ENCODE measurements around the gene MAG.

Gene MAG

GRCh38 chr19:35267353-35267817 is 24.6 kb upstream of the MAG start (continued):
- TF ChIP-seq ZBTB8A (tag by site-specific recombination; IDR thresholded peaks at IDR 0.05) (no peak; the same call in 1 of the 2 replicates), ZNF211 (tag by site-specific recombination; IDR thresholded peaks at IDR 0.05; ENCODE audit: low read depth) (no peak), RBAK (tag by site-specific recombination; IDR thresholded peaks at IDR 0.05) (no peak), ZNF488 (tag by site-specific recombination; IDR thresholded peaks at IDR 0.05) (no peak), ZBTB10 (tag by site-specific recombination; IDR thresholded peaks at IDR 0.05) (peak; percentile 51; the same call in 1 of the 2 replicates), ZNF169 (tag by site-specific recombination; IDR thresholded peaks at IDR 0.05) (peak; percentile 48; the same call in 1 of the 2 replicates), ZNF175 (tag by site-specific recombination; IDR thresholded peaks at IDR 0.05) (no peak), ZNF621 (tag by site-specific recombination; IDR thresholded peaks at IDR 0.05) (no peak), ZNF549 (tag by site-specific recombination; IDR thresholded peaks at IDR 0.05) (no peak), ZNF10 (tag by site-specific recombination; IDR thresholded peaks at IDR 0.05) (peak; percentile 48; the same call in 1 of the 2 replicates), ZNF423 (tag by site-specific recombination; IDR thresholded peaks at IDR 0.05) (no peak), ZNF544 (tag by site-specific recombination; IDR thresholded peaks at IDR 0.05) (no peak), ZNF580 (tag by site-specific recombination; IDR thresholded peaks at IDR 0.05) (no peak), WT1 (tag by site-specific recombination; IDR thresholded peaks at IDR 0.05) (peak; percentile 34), ZBTB17 (tag by site-specific recombination; IDR thresholded peaks at IDR 0.05) (0 out of 2 replicates have a peak, but pooled peaks have one; percentile 47), ZNF362 (tag by site-specific recombination; IDR thresholded peaks at IDR 0.05) (no peak), GLIS2 (tag by site-specific recombination; IDR thresholded peaks at IDR 0.05) (peak; percentile 98), ZFHX2 (tag by site-specific recombination; conservative IDR thresholded peaks at IDR 0.05) (peak; percentile 99), REPIN1 (tag by site-specific recombination; IDR thresholded peaks at IDR 0.05; ENCODE audit: low read depth) (no peak), ZBTB7A (tag by site-specific recombination; IDR thresholded peaks at IDR 0.05; ENCODE audit: low read depth) (peak; percentile 86; the same call in 1 of the 2 replicates), HIC1 (tag by site-specific recombination; IDR thresholded peaks at IDR 0.05) (0 out of 2 replicates have a peak, but pooled peaks have one; percentile 8), ZNF600 (tag by site-specific recombination; IDR thresholded peaks at IDR 0.05) (peak; percentile 78; the same call in 1 of the 2 replicates), ZBTB11 (tag by site-specific recombination; conservative IDR thresholded peaks at IDR 0.05; ENCODE audit: low read depth) (no peak; the same call in 1 of the 2 replicates), MZF1 (tag by site-specific recombination; IDR thresholded peaks at IDR 0.05; ENCODE audit: borderline replicate concordance) (no peak), ZNF792 (tag by site-specific recombination; IDR thresholded peaks at IDR 0.05) (0 out of 2 replicates have a peak, but pooled peaks have one; percentile 45), ZBTB21 (tag by site-specific recombination; IDR thresholded peaks at IDR 0.05) (peak; percentile 74; the same call in 1 of the 2 replicates), ZNF433 (tag by site-specific recombination; IDR thresholded peaks at IDR 0.05; ENCODE audit: low read depth) (no peak), ZNF843 (tag by site-specific recombination; IDR thresholded peaks at IDR 0.05) (peak; percentile 38), ZXDB (tag by site-specific recombination; IDR thresholded peaks at IDR 0.05) (peak; percentile 77; the same call in 1 of the 2 replicates), KLF17 (tag by site-specific recombination; IDR thresholded peaks at IDR 0.05) (peak; percentile 78)
